Measurements from ENCODE around the gene TBXT. TPM values are rescaled to one million over a fixed set of nuclear protein-coding genes. Genes with fewer than 3 reads are reported as not detected.
A peak's percentile ranks its signal among the peaks of the same experiment; 100 is the strongest.

Gene TBXT
- total and polyA plus RNA-seq, 2 of the 8 experiments (the other 6 are each of a cell fraction or from before 2014, with no cell fraction given) = 0.18 to 0.24 TPM

DNA sequence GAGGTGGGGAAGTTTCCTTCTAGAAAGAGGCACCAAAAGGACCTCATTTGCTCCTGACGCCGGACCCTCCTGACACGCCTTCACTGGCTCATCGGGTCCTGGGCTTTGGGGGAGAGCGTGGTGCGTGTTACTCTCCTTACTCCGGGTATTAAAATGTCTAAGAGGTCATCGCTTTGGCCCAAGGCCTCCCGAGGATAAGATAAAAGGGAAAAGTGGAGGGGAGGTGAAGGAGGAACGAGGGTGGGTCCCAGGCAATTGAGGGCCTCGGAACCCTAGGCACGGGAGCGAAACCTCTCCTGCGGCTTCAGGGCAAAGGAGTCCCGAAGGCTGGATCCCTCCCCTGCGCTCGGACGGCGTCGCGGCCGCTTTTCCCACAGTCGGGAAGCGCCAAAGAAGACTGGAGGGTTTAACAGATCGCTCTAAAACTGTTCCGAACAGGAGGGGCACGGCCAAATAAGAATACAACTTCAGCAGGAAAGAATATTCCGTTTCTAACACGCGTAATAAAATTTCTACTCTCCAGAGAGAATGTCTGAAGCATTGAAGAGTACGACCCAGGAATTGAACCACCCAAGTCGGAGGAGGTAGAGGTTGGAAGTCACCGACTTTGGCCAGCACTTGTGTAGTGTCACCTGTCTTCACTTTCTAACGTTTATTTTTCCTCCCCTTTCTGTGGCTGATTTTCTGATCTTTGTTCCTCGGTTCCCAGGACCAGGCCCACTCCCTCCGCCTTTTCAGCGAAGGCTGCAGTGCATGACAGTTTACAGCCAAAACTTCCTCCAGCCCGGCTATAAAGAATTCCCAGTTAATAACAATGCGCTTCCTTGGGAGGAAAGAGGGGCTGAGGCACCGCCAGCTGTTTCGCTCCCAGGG, 2.1 kb upstream of the TBXT start (continued):
- TF ChIP-seq, protein P1, sequence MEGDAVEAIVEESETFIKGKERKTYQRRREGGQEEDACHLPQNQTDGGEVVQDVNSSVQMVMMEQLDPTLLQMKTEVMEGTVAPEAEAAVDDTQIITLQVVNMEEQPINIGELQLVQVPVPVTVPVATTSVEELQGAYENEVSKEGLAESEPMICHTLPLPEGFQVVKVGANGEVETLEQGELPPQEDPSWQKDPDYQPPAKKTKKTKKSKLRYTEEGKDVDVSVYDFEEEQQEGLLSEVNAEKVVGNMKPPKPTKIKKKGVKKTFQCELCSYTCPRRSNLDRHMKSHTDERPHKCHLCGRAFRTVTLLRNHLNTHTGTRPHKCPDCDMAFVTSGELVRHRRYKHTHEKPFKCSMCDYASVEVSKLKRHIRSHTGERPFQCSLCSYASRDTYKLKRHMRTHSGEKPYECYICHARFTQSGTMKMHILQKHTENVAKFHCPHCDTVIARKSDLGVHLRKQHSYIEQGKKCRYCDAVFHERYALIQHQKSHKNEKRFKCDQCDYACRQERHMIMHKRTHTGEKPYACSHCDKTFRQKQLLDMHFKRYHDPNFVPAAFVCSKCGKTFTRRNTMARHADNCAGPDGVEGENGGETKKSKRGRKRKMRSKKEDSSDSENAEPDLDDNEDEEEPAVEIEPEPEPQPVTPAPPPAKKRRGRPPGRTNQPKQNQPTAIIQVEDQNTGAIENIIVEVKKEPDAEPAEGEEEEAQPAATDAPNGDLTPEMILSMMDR (IDR thresholded peaks at IDR 0.05; ENCODE audit: control extremely low read depth in 1 of 3, insufficient read depth in 1 of 3, low read depth in 1 of 3, low read length in 3 of 3) = no peak
- TF ChIP-seq KDM1A (IDR thresholded peaks at IDR 0.05; ENCODE audit: borderline replicate concordance, low read length) (no peak), RNF2 (IDR thresholded peaks at IDR 0.05; ENCODE audit: borderline replicate concordance, low read depth, low read length, missing control alignments, poor library complexity, severe bottlenecking) (peak; percentile 90), SUZ12 (IDR thresholded peaks at IDR 0.05; ENCODE audit: low read length) (peak; percentile 95)

Data from H1 (cell line).